K562 (cell line): Measurements from ENCODE around the gene CD164. TPM values are rescaled to one million over a fixed set of nuclear protein-coding genes. Genes with fewer than 3 reads are reported as not detected.
A peak's percentile ranks its signal among the peaks of the same experiment; 100 is the strongest.

Experiments used
- ATAC-seq: fragments of 200-7000 bp; cut with Tn5 transposase; 3 replicates; pipeline ENCODE4 v1.9.1; 2020; ENCODE audit warnings: moderate library complexity
- BruUV-seq: library from RNA; stranded (reverse); fragments of 400-500 nt; replicated peaks from 2 replicates; lab custom pipeline; 2021; lab: Mats Ljungman, UMichigan
- CTCF ChIA-PET: fragments of 300-600 bp; formaldehyde crosslinking; extraction: SDS; loops from one replicate; lab custom pipeline; 2021; ENCODE audit warnings: low intra/inter-chr PET ratio; lab: Yijun Ruan, JAX
- POLR2A ChIA-PET: fragments of 300-600, 350-650 bp; sonication (Branson Sonifier 250); formaldehyde crosslinking; extraction: SDS; loops from one replicate; lab custom pipeline; 2021; ENCODE audit warnings: antibody characterized with exemption, inconsistent platforms; lab: Yijun Ruan, JAX
- DNase-seq, 4 experiments: peaks; one replicate each; pipeline versions ENCODE4 v3.0.0 to v3.0.0-alpha.2; 2011 to 2018; ENCODE audit warnings: low spot score in 3 of 4, mixed read lengths in 3 of 4; ENCODE audit errors: extremely low read depth in 1 of 4
- FAIRE-seq: peaks from 2 replicates; lab custom pipeline; 2011; peaks lifted over from hg19 to GRCh38; lab: Jason Lieb, UNC
- H2AFZ ChIP-seq: 2 replicates; pipeline ENCODE4 v1.6.0; 2011; ENCODE audit warnings: low read depth, low read length, control low read depth, inconsistent platforms
- H3K27ac ChIP-seq: fragments of 200-600 bp; 3 replicates; pipeline ENCODE4 v1.8.0; 2011; ENCODE audit warnings: low read depth, mild to moderate bottlenecking, control low read depth, inconsistent platforms, low read length, moderate library complexity, mixed read lengths; ENCODE audit errors: extremely low read depth
- H3K27me3 ChIP-seq, 2 experiments: fragments of 300-600 bp in 1 of 2; 2 replicates in 1 of 2; 3 replicates in 1 of 2; pipeline versions ENCODE4 v1.6.0 to v1.8.0; 2011; ENCODE audit warnings: inconsistent platforms in 2 of 2, low read length in 2 of 2, mild to moderate bottlenecking in 1 of 2, mixed read lengths in 1 of 2, moderate library complexity in 1 of 2; ENCODE audit not compliant: control insufficient read depth in 2 of 2, insufficient read depth in 2 of 2
- H3K36me3 ChIP-seq: fragments of 300-600 bp; 3 replicates; pipeline ENCODE4 v1.8.0; 2011; ENCODE audit warnings: mild to moderate bottlenecking, low read length, inconsistent platforms; ENCODE audit not compliant: control insufficient read depth, insufficient read depth
- H3K4me1 ChIP-seq, 2 experiments: fragments of 200-600 bp in 1 of 2; replicated peaks in 1 of 2; 2 replicates in 1 of 2; 3 replicates in 1 of 2; pipeline versions ENCODE4 v1.5.1 to v1.8.0; 2011; ENCODE audit warnings: inconsistent platforms in 2 of 2, low read length in 2 of 2, mild to moderate bottlenecking in 1 of 2, mixed read lengths in 1 of 2, moderate library complexity in 1 of 2; ENCODE audit not compliant: control insufficient read depth in 2 of 2, insufficient read depth in 2 of 2
- H3K4me2 ChIP-seq: 2 replicates; pipeline ENCODE4 v1.6.1; 2011; ENCODE audit warnings: low read length, control low read depth, inconsistent platforms, mixed read lengths; ENCODE audit not compliant: insufficient read depth
- H3K4me3 ChIP-seq: fragments of 200-600 bp; sonication (generic), shearing (Covaris generic); 2 replicates; pipeline ENCODE4 v1.5.1; 2016; ENCODE audit warnings: control low read depth, inconsistent platforms
- H3K79me2 ChIP-seq: fragments of 200-600 bp; 3 replicates; pipeline ENCODE4 v1.8.0; 2011; ENCODE audit warnings: low read length, inconsistent platforms; ENCODE audit not compliant: control insufficient read depth, insufficient read depth
- H3K9ac ChIP-seq, 2 experiments: 2 replicates each; pipeline versions ENCODE4 v1.6.0 to v1.6.1; 2011; ENCODE audit warnings: low read depth in 2 of 2, low read length in 2 of 2, control low read depth in 1 of 2, inconsistent platforms in 1 of 2, mild to moderate bottlenecking in 1 of 2, mixed read lengths in 1 of 2; ENCODE audit not compliant: insufficient read depth in 1 of 2
- H3K9me1 ChIP-seq: one replicate; pipeline ENCODE4 v1.6.0; 2011; ENCODE audit warnings: inconsistent platforms, mild to moderate bottlenecking, low read length, moderate library complexity; ENCODE audit not compliant: control insufficient read depth, insufficient read depth
- H3K9me3 ChIP-seq: replicated peaks from 2 replicates; pipeline ENCODE4 v1.5.1; 2011; ENCODE audit warnings: low read depth, low read length, inconsistent platforms; ENCODE audit not compliant: control insufficient read depth, insufficient read depth
- H4K20me1 ChIP-seq: replicated peaks from 2 replicates; pipeline ENCODE4 v1.6.1; 2011; ENCODE audit warnings: low read length, inconsistent platforms, mixed read lengths; ENCODE audit not compliant: control insufficient read depth, insufficient read depth
- CC2D1A ChIP-seq: fragments of 450-650 bp; IDR thresholded peaks from 2 replicates; pipeline ENCODE4 v1.6.1; 2017; ENCODE audit warnings: mild to moderate bottlenecking
- IRF2 ChIP-seq: sonication (generic); formaldehyde crosslinking; IDR thresholded peaks from 2 replicates; pipeline ENCODE4 v1.8.1; 2022; ENCODE audit warnings: mild to moderate bottlenecking, missing genetic modification reagents
- KLF6 ChIP-seq: fragments of 250-450 bp; sonication (Bioruptor Pico); IDR thresholded peaks from 2 replicates; pipeline ENCODE4 v1.4.0; 2020; ENCODE audit warnings: mild to moderate bottlenecking, moderate library complexity, borderline replicate concordance
- MCM5 ChIP-seq: fragments of 450-650 bp; IDR thresholded peaks from 2 replicates; pipeline ENCODE4 v1.6.1; 2016; ENCODE audit warnings: low read depth
- MEF2A ChIP-seq: IDR thresholded peaks from 2 replicates; pipeline ENCODE4 v1.6.1; 2011; ENCODE audit warnings: low read depth, mild to moderate bottlenecking, low read length, moderate library complexity; ENCODE audit not compliant: control insufficient read depth
- NELFE ChIP-seq: IDR thresholded peaks from 2 replicates; pipeline ENCODE4 v1.6.1; 2011; ENCODE audit warnings: mild to moderate bottlenecking; ENCODE audit not compliant: insufficient read depth, insufficient read length
- NFYB ChIP-seq: IDR thresholded peaks from 2 replicates; pipeline ENCODE4 v1.6.1; 2011; ENCODE audit warnings: mild to moderate bottlenecking, moderate library complexity; ENCODE audit not compliant: insufficient read length; ENCODE audit errors: extremely low read depth
- NONO ChIP-seq, 2 experiments: fragments of 200-400 bp in 1 of 2; fragments of 450-650 bp in 1 of 2; formaldehyde crosslinking in 1 of 2; IDR thresholded peaks; 2 replicates each; pipeline ENCODE4 v1.6.1; 2017; ENCODE audit warnings: low read depth in 2 of 2, mild to moderate bottlenecking in 2 of 2, moderate library complexity in 2 of 2, low read length in 1 of 2
- POLR2AphosphoS2 ChIP-seq: IDR thresholded peaks from 2 replicates; pipeline ENCODE4 v1.6.1; 2012; ENCODE audit warnings: low read length, improper control_type of control experiment
- PYGO2 ChIP-seq: fragments of 450-650 bp; IDR thresholded peaks from 2 replicates; pipeline ENCODE4 v1.6.1; 2016; ENCODE audit warnings: mild to moderate bottlenecking, missing genetic modification characterization, moderate library complexity, missing compliant biosample characterization
- RBFOX2 ChIP-seq: fragments of 200-400 bp; formaldehyde crosslinking; IDR thresholded peaks from 2 replicates; pipeline ENCODE4 v1.6.1; 2017; ENCODE audit warnings: low read depth, mild to moderate bottlenecking, low read length, moderate library complexity
- RCOR1 ChIP-seq, 2 experiments: IDR thresholded peaks; 2 replicates each; pipeline ENCODE4 v1.6.1; 2012; ENCODE audit warnings: low read depth in 2 of 2, low read length in 2 of 2, borderline replicate concordance in 1 of 2, improper control_type of control experiment in 1 of 2
- SETDB1 ChIP-seq: IDR thresholded peaks from one replicate; pipeline ENCODE4 v1.6.1; 2012; ENCODE audit warnings: low read length, control low read depth, inconsistent platforms
- SMAD3 ChIP-seq: fragments of 450-650 bp; formaldehyde crosslinking; conservative IDR thresholded peaks from 2 replicates; pipeline ENCODE4 v1.4.0; 2020; ENCODE audit warnings: mild to moderate bottlenecking
- ZNF444 ChIP-seq: fragments of 250-450 bp; sonication (Bioruptor Pico); IDR thresholded peaks from 2 replicates; pipeline ENCODE4 v1.4.0; 2020; ENCODE audit warnings: mild to moderate bottlenecking, moderate library complexity
- WGBS: fragments of 100-300 bp; shearing (Covaris generic); methylation state at CpG from one replicate; pipeline ENCODE4 v1.1.6; 2016; ENCODE audit warnings: low coverage, mixed read lengths; ENCODE audit not compliant: insufficient coverage; ENCODE audit errors: missing lambda C conversion rate; 5-methylcytosine and 5-hydroxymethylcytosine counted together
- in situ Hi-C: fragments of 300-500 bp; cut with MboI; formaldehyde crosslinking; loops from 4 replicates; pipeline ENCODE4 v1.15.0; 2018; ENCODE audit warnings: inconsistent platforms, mixed read lengths
- intact Hi-C: fragments of 100-400 bp; cut with micrococcal nuclease; formaldehyde crosslinking; loops from 2 replicates; pipeline ENCODE4 v1.14.2; 2022
- polyA plus RNA-seq, 8 experiments: library from polyadenylated mRNA; depleted of rRNA in 4 of 8; stranded (reverse) in 5 of 8; unstranded in 3 of 8; fragments of >200 nt; fragmentation: Nextera tagmentation in 2 of 8; fragmentation: Illumina TruSeq in 1 of 8; extraction: Ambion mirVana in 2 of 8; extraction: Trizol in 1 of 8; gene quantifications; 2 replicates each; pipeline versions ENCODE4 v1.2.1 to v1.2.3, GENCODE V29; 2011 to 2014; ENCODE audit warnings: inconsistent platforms in 1 of 8, missing spikeins in 1 of 8
- total RNA-seq, 7 experiments: library from RNA; depleted of rRNA in 6 of 7; stranded (reverse); fragments of >200 nt in 6 of 7; fragmentation: Illumina TruSeq in 2 of 7; extraction: Trizol in 2 of 7; gene quantifications; 2 replicates each; pipeline versions ENCODE4 v1.2.1 to v1.2.3, GENCODE V29; 2011 to 2021; ENCODE audit warnings: low replicate concordance in 1 of 7
- TF ChIP-seq, protein P1 (sequence below): fragments of 450-650 bp; IDR thresholded peaks from 2 replicates; pipeline ENCODE4 v1.6.1; 2016; ENCODE audit warnings: antibody characterized with exemption
- TF ChIP-seq, protein P2 (sequence below), 2 experiments: IDR thresholded peaks; 2 replicates each; pipeline ENCODE4 v1.6.1; 2011; ENCODE audit warnings: borderline replicate concordance in 1 of 2, control low read depth in 1 of 2, low read depth in 1 of 2, low read length in 1 of 2, mild to moderate bottlenecking in 1 of 2, mixed read lengths in 1 of 2, moderate library complexity in 1 of 2; ENCODE audit not compliant: insufficient read depth in 1 of 2, insufficient read length in 1 of 2, poor library complexity in 1 of 2, severe bottlenecking in 1 of 2; ENCODE audit errors: extremely low read depth in 1 of 2

CD164 gene
- total and polyA plus RNA-seq, 9 of the 15 experiments (the other 6 are each of a cell fraction or from before 2014, with no cell fraction given): 79.5 to 317 (median 165) TPM

DNA sequence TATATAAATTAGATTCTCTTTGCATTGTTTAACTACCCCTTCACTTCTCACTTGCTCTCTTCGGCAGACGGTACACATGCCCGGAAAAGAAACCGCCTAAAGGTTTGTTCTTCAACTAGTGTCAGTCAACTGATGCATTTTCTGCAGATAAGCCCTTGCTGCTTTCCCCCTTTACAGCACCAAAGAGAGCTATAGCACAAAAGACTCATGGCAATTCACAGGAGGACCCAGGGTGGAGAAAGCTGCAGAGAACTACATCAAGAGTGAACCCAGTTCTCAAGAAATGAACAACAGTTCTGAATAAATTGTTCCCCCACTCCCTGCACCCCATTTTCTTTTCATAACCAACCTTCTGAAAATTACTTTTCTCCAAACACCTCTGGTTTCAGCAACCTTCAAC, 8.9 kb downstream of the CD164 start:
- FAIRE-seq (no peak), DNase-seq (no peak), ATAC-seq (no peak; the same call in 2 of the 3 replicates)
- in situ Hi-C loops (no loop called here), intact Hi-C loops (no loop called here)
- peaks cover 93% of the 10 kb centered on the region for H3K79me2 ChIP-seq
- no peak overlapping the region for H3K27ac ChIP-seq
- no peaks in the 10 kb centered on the region for H3K27me3 ChIP-seq
- H2AFZ ChIP-seq: no peak overlapping the region
- WGBS: 90% methylated on average over 4 of the region's 4 CpGs
- peaks cover 0 to 19% of the 10 kb centered on the region in 2 experiments; a peak in 2 of 5 replicates for H3K4me1 ChIP-seq
- CTCF ChIA-PET: no interaction called here
- H4K20me1 ChIP-seq: peaks cover 4% of the 10 kb centered on the region; the same call in 1 of the 2 replicates
- POLR2A ChIA-PET: interaction anchor here (0.7 to 1.4 kb wide), 3 partner anchors 10 to 134 kb away, joined by 3 to 11 read pairs (median 3); partner anchors contain the start of gene CD164
- peaks cover 100% of the 10 kb centered on the region for H3K36me3 ChIP-seq
- BruUV-seq: no TSS peak
- H3K4me3 ChIP-seq: no peak overlapping the region
- H3K9me3 ChIP-seq: no peaks in the 10 kb centered on the region
- no peak for TF ChIP-seq RCOR1 (IDR thresholded peaks at IDR 0.05; ENCODE audit: borderline replicate concordance in 1 of 2, low read depth in 2 of 2, low read length in 2 of 2)
- TF ChIP-seq, protein P1, sequence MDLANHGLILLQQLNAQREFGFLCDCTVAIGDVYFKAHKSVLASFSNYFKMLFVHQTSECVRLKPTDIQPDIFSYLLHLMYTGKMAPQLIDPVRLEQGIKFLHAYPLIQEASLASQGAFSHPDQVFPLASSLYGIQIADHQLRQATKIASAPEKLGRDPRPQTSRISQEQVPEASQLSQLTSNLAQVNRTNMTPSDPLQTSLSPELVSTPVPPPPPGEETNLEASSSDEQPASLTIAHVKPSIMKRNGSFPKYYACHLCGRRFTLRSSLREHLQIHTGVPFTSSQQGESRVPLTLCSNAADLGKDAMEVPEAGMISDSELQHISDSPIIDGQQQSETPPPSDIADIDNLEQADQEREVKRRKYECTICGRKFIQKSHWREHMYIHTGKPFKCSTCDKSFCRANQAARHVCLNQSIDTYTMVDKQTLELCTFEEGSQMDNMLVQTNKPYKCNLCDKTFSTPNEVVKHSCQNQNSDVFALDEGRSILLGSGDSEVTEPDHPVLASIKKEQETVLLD: no peak
- no peak for TF ChIP-seq NELFE
- no peak for TF ChIP-seq ZNF444 (CRISPR knock-in tag)
- TF ChIP-seq, protein P2, sequence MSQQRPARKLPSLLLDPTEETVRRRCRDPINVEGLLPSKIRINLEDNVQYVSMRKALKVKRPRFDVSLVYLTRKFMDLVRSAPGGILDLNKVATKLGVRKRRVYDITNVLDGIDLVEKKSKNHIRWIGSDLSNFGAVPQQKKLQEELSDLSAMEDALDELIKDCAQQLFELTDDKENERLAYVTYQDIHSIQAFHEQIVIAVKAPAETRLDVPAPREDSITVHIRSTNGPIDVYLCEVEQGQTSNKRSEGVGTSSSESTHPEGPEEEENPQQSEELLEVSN (IDR thresholded peaks at IDR 0.05; ENCODE audit: borderline replicate concordance in 1 of 2, extremely low read depth in 1 of 2, insufficient read depth in 1 of 2, insufficient read length in 1 of 2, low read depth in 1 of 2, low read length in 1 of 2, poor library complexity in 1 of 2, severe bottlenecking in 1 of 2): no peak
- no peak for TF ChIP-seq MEF2A
- no peak for TF ChIP-seq NFYB
- peak; percentile 54 for TF ChIP-seq RBFOX2
- peak; percentile 6; the same call in 1 of the 2 replicates for TF ChIP-seq POLR2AphosphoS2
- TF ChIP-seq NONO (IDR thresholded peaks at IDR 0.05; ENCODE audit: low read depth in 2 of 2, low read length in 1 of 2): no peak
- TF ChIP-seq SMAD3: no peak
- TF ChIP-seq SETDB1: no peak
- TF ChIP-seq IRF2: no peak
- TF ChIP-seq MCM5: no peak
- no peak for TF ChIP-seq KLF6 (CRISPR knock-in tag)
- no peak for TF ChIP-seq PYGO2
- TF ChIP-seq CC2D1A: no peak
- no peaks in the 10 kb centered on the region for H3K9me1 ChIP-seq
- no peak overlapping the region for H3K9ac ChIP-seq
- no peak overlapping the region for H3K4me2 ChIP-seq
